ENCODE data around the gene WSB2.

Gene WSB2

GRCh38 chr12:117986705-117987469 is 74.1 kb downstream of the WSB2 start:
- DNase-seq (ENCODE audit: low read depth) = no peak

GRCh38 chr12:117985182-117985581 is 75.8 kb downstream of the WSB2 start:
- DNase-seq (ENCODE audit: low read depth) = no peak

Data from activated gamma-delta T cell treated with anti-CD3 and anti-CD28 coated beads, Interleukin-2, amount 50 U/mL, for 16 hours (primary cell).